Calu3 (cell line): Measurements from ENCODE around the gene NOSTRIN. TPM values are rescaled to one million over a fixed set of nuclear protein-coding genes. Genes with fewer than 3 reads are reported as not detected.
"Not testable (repeated sequence)": the region's sequence is repeated elsewhere in the genome, so short reads cannot be mapped to it uniquely, and the experiment has no call there.

ENCODE experiments used
- BruUV-seq: library from RNA; stranded (reverse); fragments of 400-500 nt; replicated peaks from 2 replicates; lab custom pipeline; 2021; lab: Mats Ljungman, UMichigan
- CTCF ChIA-PET: fragments of 300-600 bp; sonication (Branson Sonifier 250); formaldehyde crosslinking; loops from one replicate; lab custom pipeline; 2022; ENCODE audit warnings: antibody characterized with exemption; lab: Charles Lee
- DNase-seq: peaks from one replicate; pipeline ENCODE4 v3.0.0; 2022
- H3K27ac Mint-ChIP-seq: one replicate; pipeline ENCODE4 v1.8.0; 2022; ENCODE audit warnings: mixed read lengths; ENCODE audit not compliant: unreplicated experiment
- H3K27me3 Mint-ChIP-seq: one replicate; pipeline ENCODE4 v1.8.0; 2022; ENCODE audit warnings: mixed read lengths; ENCODE audit not compliant: unreplicated experiment
- H3K36me3 Mint-ChIP-seq: one replicate; pipeline ENCODE4 v1.8.0; 2022; ENCODE audit warnings: mild to moderate bottlenecking, moderate library complexity, mixed read lengths; ENCODE audit not compliant: insufficient read depth, unreplicated experiment
- H3K4me1 Mint-ChIP-seq: one replicate; pipeline ENCODE4 v1.8.0; 2022; ENCODE audit warnings: mild to moderate bottlenecking, low read depth, mixed read lengths; ENCODE audit not compliant: unreplicated experiment
- H3K4me3 Mint-ChIP-seq: one replicate; pipeline ENCODE4 v1.8.0; 2022; ENCODE audit warnings: mild to moderate bottlenecking, low read depth, moderate library complexity, mixed read lengths; ENCODE audit not compliant: unreplicated experiment
- H3K9me3 Mint-ChIP-seq: one replicate; pipeline ENCODE4 v1.8.0; 2022; ENCODE audit warnings: low read depth, mixed read lengths; ENCODE audit not compliant: unreplicated experiment
- CTCF ChIP-seq: fragments of 200-600 bp; IDR thresholded peaks from one replicate; pipeline ENCODE4 v1.8.0; 2022; ENCODE audit warnings: antibody characterized with exemption; ENCODE audit not compliant: unreplicated experiment
- intact Hi-C: fragments of 100-400 bp; cut with micrococcal nuclease; formaldehyde crosslinking; loops from one replicate; pipeline ENCODE4 v1.10.0; 2022; ENCODE audit not compliant: unreplicated experiment
- total RNA-seq: library from RNA; stranded (reverse); gene quantifications from 2 replicates; pipeline ENCODE4 v1.2.3, GENCODE V29; 2022

The NOSTRIN gene
- total RNA-seq, 1 experiment from 2014 or later: 12.5 TPM

- no TSS peak for BruUV-seq
- no peak for TF ChIP-seq CTCF
- Mint-ChIP-seq H3K4me3 (no peak overlapping the region), H3K27ac (no peak overlapping the region), H3K36me3 (peaks cover 10% of the 10 kb centered on the region), H3K4me1 (peaks cover 9% of the 10 kb centered on the region), H3K27me3 (no peaks in the 10 kb centered on the region), H3K9me3 (no peaks in the 10 kb centered on the region)
- intact Hi-C loops: no loop called here
- CTCF ChIA-PET: interaction anchor here (0.6 kb wide), 1 partner anchor 1892 kb away, joined by 3 read pairs; no protein-coding TSS in a partner anchor
- DNase-seq: no peak
These were observed 53.2 kb downstream of the NOSTRIN start for GRCh38 chr2:168855601-168856000.

GRCh38 chr2:168858146-168858545 is 55.7 kb downstream of the NOSTRIN start:
- CTCF ChIA-PET: no interaction called here
- Mint-ChIP-seq H3K27ac (no peak overlapping the region), H3K36me3 (peaks cover 6% of the 10 kb centered on the region), H3K27me3 (no peaks in the 10 kb centered on the region), H3K4me1 (no peaks in the 10 kb centered on the region), H3K9me3 (no peaks in the 10 kb centered on the region), H3K4me3 (no peak overlapping the region)
- BruUV-seq: no TSS peak
- intact Hi-C loops: no loop called here
- TF ChIP-seq CTCF: no peak
- no peak for DNase-seq

- peaks cover 24% of the 10 kb centered on the region for H3K36me3 Mint-ChIP-seq
- H3K27me3 Mint-ChIP-seq, intact Hi-C loops, BruUV-seq, H3K27ac Mint-ChIP-seq, CTCF ChIA-PET, H3K4me3 Mint-ChIP-seq, DNase-seq, H3K4me1 Mint-ChIP-seq, H3K9me3 Mint-ChIP-seq: not testable (repeated sequence)
These were observed 64.7 kb downstream of the NOSTRIN start for GRCh38 chr2:168867164-168867563.

GRCh38 chr2:168870369-168870768 is 67.9 kb downstream of the NOSTRIN start:
- H3K27me3 Mint-ChIP-seq, BruUV-seq, H3K9me3 Mint-ChIP-seq, H3K4me3 Mint-ChIP-seq, intact Hi-C loops, H3K36me3 Mint-ChIP-seq, H3K4me1 Mint-ChIP-seq, H3K27ac Mint-ChIP-seq, CTCF ChIA-PET, DNase-seq: not testable (repeated sequence)

GRCh38 chr2:168870824-168871223 is 68.4 kb downstream of the NOSTRIN start:
- H3K36me3 Mint-ChIP-seq, H3K27me3 Mint-ChIP-seq, H3K9me3 Mint-ChIP-seq, BruUV-seq, DNase-seq, H3K4me3 Mint-ChIP-seq, H3K4me1 Mint-ChIP-seq, H3K27ac Mint-ChIP-seq, intact Hi-C loops, CTCF ChIA-PET: not testable (repeated sequence)

- TF ChIP-seq CTCF: no peak
- CTCF ChIA-PET: interaction anchor here (0.6 kb wide), 1 partner anchor 18 kb away, joined by 7 read pairs; no protein-coding TSS in a partner anchor
- no peak overlapping the region for H3K27ac Mint-ChIP-seq
- no peak overlapping the region for H3K4me3 Mint-ChIP-seq
- no TSS peak for BruUV-seq
- intact Hi-C loops: no loop called here
- peaks cover 2% of the 10 kb centered on the region for H3K9me3 Mint-ChIP-seq
- peaks cover 5% of the 10 kb centered on the region for H3K36me3 Mint-ChIP-seq
- no peak for DNase-seq
- H3K27me3 Mint-ChIP-seq: no peaks in the 10 kb centered on the region
- H3K4me1 Mint-ChIP-seq: peaks cover 8% of the 10 kb centered on the region
These were observed 72.1 kb downstream of the NOSTRIN start for GRCh38 chr2:168874368-168875054.

- BruUV-seq, H3K27ac Mint-ChIP-seq, DNase-seq, H3K9me3 Mint-ChIP-seq, H3K4me3 Mint-ChIP-seq, intact Hi-C loops, H3K36me3 Mint-ChIP-seq, H3K27me3 Mint-ChIP-seq: not testable (repeated sequence)
- CTCF ChIA-PET: interaction anchor here (1.2 kb wide), 1 partner anchor 9 kb away, joined by 3 read pairs; no protein-coding TSS in a partner anchor
- peaks cover 40% of the 10 kb centered on the region for H3K4me1 Mint-ChIP-seq
These were observed 79.7 kb downstream of the NOSTRIN start for GRCh38 chr2:168882163-168882562.
